Measurements from ENCODE around the gene C1orf198.

Gene C1orf198

GRCh38 chr1:230834292-230834691, 34.0 kb downstream of the C1orf198 start:
- DNase-seq (ENCODE audit: low read depth in 1 of 2, low spot score in 1 of 2): no peak

GRCh38 chr1:230833511-230833910, 34.8 kb downstream of the C1orf198 start:
- DNase-seq (ENCODE audit: low read depth in 1 of 2, low spot score in 1 of 2): no peak

- DNase-seq (ENCODE audit: low read depth in 1 of 2, low spot score in 1 of 2): no peak
Observed at GRCh38 chr1:230832476-230832875, 35.8 kb downstream of the C1orf198 start.

GRCh38 chr1:230831771-230832170, 36.5 kb downstream of the C1orf198 start:
- no peak for DNase-seq (ENCODE audit: low read depth in 1 of 2, low spot score in 1 of 2)

- DNase-seq (ENCODE audit: low read depth in 1 of 2, low spot score in 1 of 2): no peak
Observed at GRCh38 chr1:230828421-230828820, 39.9 kb downstream of the C1orf198 start.

- DNase-seq (ENCODE audit: low read depth in 1 of 2, low spot score in 1 of 2): no peak
Observed at GRCh38 chr1:230827801-230828200, 40.5 kb downstream of the C1orf198 start.

- DNase-seq (ENCODE audit: low read depth in 1 of 2, low spot score in 1 of 2): no peak
Observed at GRCh38 chr1:230827081-230827681, 41.1 kb downstream of the C1orf198 start.

- DNase-seq (ENCODE audit: low read depth in 1 of 2, low spot score in 1 of 2): no peak
Observed at GRCh38 chr1:230826166-230826875, 42.0 kb downstream of the C1orf198 start.

- DNase-seq (ENCODE audit: low read depth in 1 of 2, low spot score in 1 of 2): no peak
Observed at GRCh38 chr1:230825761-230826160, 42.6 kb downstream of the C1orf198 start.

GRCh38 chr1:230824919-230825721, 43.2 kb downstream of the C1orf198 start:
- no peak for DNase-seq (ENCODE audit: low read depth in 1 of 2, low spot score in 1 of 2)

GRCh38 chr1:230824551-230824918, 43.8 kb downstream of the C1orf198 start:
- DNase-seq (ENCODE audit: low read depth in 1 of 2, low spot score in 1 of 2): no peak

- DNase-seq (ENCODE audit: low read depth in 1 of 2, low spot score in 1 of 2): no peak
Observed at GRCh38 chr1:230823931-230824381, 44.4 kb downstream of the C1orf198 start.

- DNase-seq (ENCODE audit: low read depth in 1 of 2, low spot score in 1 of 2): no peak
Observed at GRCh38 chr1:230823426-230823825, 44.9 kb downstream of the C1orf198 start.

GRCh38 chr1:230822092-230822581, 46.2 kb downstream of the C1orf198 start:
- no peak for DNase-seq (ENCODE audit: low read depth in 1 of 2, low spot score in 1 of 2)

- no peak for DNase-seq (ENCODE audit: low read depth in 1 of 2, low spot score in 1 of 2)
Observed at GRCh38 chr1:230821346-230821745, 47.0 kb downstream of the C1orf198 start.

- no peak for DNase-seq (ENCODE audit: low read depth in 1 of 2, low spot score in 1 of 2)
Observed at GRCh38 chr1:230820568-230820967, 47.8 kb downstream of the C1orf198 start.

- no peak for DNase-seq (ENCODE audit: low read depth in 1 of 2, low spot score in 1 of 2)
Observed at GRCh38 chr1:230819976-230820375, 48.3 kb downstream of the C1orf198 start.

- no peak for DNase-seq (ENCODE audit: low read depth in 1 of 2, low spot score in 1 of 2)
Observed at GRCh38 chr1:230818901-230819300, 49.4 kb downstream of the C1orf198 start.

- DNase-seq (ENCODE audit: low read depth in 1 of 2, low spot score in 1 of 2): no peak
Observed at GRCh38 chr1:230818367-230818766, 50.0 kb downstream of the C1orf198 start.

- no peak for DNase-seq (ENCODE audit: low read depth in 1 of 2, low spot score in 1 of 2)
Observed at GRCh38 chr1:230816018-230816417, 52.3 kb downstream of the C1orf198 start.

GRCh38 chr1:230814949-230815692, 53.2 kb downstream of the C1orf198 start:
- no peak for DNase-seq (ENCODE audit: low read depth in 1 of 2, low spot score in 1 of 2)

Measured in stimulated activated CD4-positive, alpha-beta T cell treated with anti-CD3 and anti-CD28 coated beads, Interleukin-15, amount 100 ng/mL, for 1 hour (primary cell).